Renal cortical epithelial cell (primary cell): ENCODE measurements around the gene JAZF1. TPM values are rescaled to one million over a fixed set of nuclear protein-coding genes. Genes with fewer than 3 reads are reported as not detected.

ENCODE experiments used
- DNase-seq: peaks from one replicate; pipeline ENCODE4 v3.0.0-alpha.2; 2011; ENCODE audit warnings: low read depth
- total RNA-seq: library from RNA; depleted of rRNA; stranded (reverse); fragments of >200 nt; gene quantifications from 2 replicates; pipeline ENCODE4 v1.2.3, GENCODE V29; 2014

Gene JAZF1
- total RNA-seq, 1 donor from 2014 or later: 9.6 TPM

DNA sequence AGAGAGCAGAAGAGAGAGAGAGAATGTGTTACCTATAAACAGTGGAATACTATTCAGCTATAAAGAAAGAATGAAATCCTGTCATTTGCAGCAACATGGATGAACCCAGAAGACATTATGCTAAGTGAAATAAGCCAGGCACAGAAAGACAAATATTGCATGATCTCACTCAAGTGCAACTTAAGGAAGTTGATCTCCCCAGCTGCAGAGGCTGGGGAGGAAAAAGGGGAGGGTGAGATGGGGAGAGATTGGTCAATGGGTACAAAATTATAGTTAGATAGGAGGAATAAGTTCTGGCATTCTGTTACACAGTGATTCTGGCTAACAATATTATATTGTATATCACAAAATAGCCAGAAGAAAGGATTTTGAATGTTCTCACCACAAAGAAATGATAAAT, 11.2 kb upstream of the JAZF1 start:
- DNase-seq: no peak

DNA sequence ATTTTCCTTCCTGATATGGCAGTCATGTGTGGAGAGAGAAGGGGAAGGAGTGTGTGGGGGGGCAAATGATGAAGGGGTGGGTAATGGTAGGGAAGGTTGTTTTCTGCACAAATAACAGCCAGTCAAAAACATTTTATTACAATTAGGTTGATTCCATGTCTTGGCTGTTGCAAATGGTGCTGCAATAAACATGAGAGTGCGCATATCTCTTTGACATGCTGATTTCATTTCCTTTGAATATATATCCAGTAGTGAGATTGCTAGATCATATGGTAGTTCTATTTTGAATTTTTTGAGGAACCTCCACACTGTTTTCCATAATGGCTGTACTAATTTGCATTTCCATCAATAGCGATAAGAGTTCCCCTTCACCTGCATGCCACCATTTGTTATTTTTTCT, 10.6 kb upstream of the JAZF1 start:
- DNase-seq: no peak

GRCh38 chr7:28190077-28190710, 9.6 kb upstream of the JAZF1 start:
- DNase-seq: no peak

DNA sequence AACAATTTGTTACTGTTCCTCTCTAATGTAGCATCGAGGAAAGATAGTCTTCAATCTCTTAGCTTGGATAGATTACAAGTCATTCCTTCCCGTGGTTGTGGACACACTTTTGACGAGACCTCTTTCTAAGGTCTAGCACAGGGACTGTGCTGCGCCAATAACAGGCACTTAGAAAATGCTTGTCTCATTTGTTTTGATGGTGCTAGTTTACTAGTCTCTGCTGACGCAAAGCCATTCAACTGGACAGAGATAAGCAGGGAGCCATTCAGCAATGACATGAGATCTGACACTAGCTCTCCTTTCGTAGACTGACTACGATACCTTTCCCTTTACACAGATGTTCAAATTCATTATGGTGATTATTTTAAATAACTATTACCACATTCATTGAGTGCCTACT, 6.4 kb upstream of the JAZF1 start:
- DNase-seq: no peak

GRCh38 chr7:28183627-28184026, 3.0 kb upstream of the JAZF1 start:
- no peak for DNase-seq

- DNase-seq: no peak
Measured at GRCh38 chr7:28182071-28182471, 1.5 kb upstream of the JAZF1 start.

- DNase-seq: no peak
Measured at GRCh38 chr7:28181416-28181815, 821 bp upstream of the JAZF1 start.

DNA sequence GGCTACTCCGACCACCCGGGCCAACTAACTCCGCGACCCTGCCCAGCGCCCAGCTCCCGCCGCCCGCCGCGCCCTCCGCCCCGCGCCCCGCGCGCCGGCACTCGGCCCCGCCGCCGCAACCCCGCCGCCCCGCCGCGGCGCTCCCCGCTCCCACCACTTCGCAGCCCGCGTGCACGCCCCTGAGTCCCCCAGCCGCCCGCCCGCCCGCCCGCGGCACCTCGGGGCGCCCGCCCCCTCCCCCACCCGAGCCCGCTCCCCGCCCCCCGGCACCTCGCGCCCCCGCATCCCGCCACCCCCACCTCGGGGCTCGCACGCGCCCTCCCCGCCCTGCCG, 598 bp downstream of the JAZF1 start:
- no peak for DNase-seq

- no peak for DNase-seq
Measured at GRCh38 chr7:28179120-28180030, 1.2 kb downstream of the JAZF1 start.

GRCh38 chr7:28178599-28178998, 2.0 kb downstream of the JAZF1 start:
- DNase-seq: no peak

DNA sequence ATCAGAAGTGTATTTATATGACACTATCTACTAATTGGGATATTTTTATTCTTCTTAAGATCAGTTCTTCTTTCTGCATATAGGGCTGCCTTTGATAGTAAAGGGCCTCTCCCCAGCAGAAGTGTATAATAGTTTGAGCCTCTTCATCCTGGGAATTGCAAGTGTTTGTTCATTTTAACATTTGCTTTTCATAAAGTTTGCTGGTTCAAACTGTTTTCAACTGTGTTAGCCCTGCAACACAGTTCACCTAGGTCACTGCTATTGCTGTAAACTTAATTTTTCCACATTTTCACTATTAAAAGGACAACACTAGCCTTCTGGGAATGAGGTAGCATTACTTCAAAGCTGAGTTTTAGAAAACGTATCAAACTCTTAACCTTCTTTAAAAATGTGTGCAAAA, 2.8 kb downstream of the JAZF1 start:
- no peak for DNase-seq

- DNase-seq: no peak
Measured at GRCh38 chr7:28176645-28177044, 4.0 kb downstream of the JAZF1 start.

GRCh38 chr7:28176174-28176573, 4.4 kb downstream of the JAZF1 start:
- DNase-seq: peak; percentile 16

- DNase-seq: no peak
Measured at GRCh38 chr7:28174901-28175661, 5.5 kb downstream of the JAZF1 start.

DNA sequence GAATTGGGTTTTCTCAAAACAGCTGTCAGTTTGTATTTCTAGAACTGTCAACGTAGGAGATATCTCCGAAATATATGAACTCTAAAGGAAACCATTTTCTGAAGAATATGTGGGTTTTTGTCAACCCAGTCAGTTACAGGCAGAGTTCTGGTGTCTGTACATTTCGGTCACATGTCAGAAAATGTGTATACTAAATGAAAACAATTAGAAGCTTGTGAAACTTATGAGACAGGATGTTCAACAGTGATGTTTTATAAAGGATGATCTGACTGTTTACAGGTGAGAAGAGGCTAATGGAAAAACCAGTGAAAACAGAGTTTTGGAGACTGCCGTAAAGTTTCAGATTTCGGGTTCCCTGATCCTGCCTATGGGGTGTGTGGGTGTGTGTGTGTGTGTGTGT, 6.2 kb downstream of the JAZF1 start:
- DNase-seq: no peak

- DNase-seq: no peak
Measured at GRCh38 chr7:28173531-28173930, 7.1 kb downstream of the JAZF1 start.

GRCh38 chr7:28172958-28173357, 7.6 kb downstream of the JAZF1 start:
- DNase-seq: no peak

- no peak for DNase-seq
Measured at GRCh38 chr7:28170701-28171100, 9.9 kb downstream of the JAZF1 start.

GRCh38 chr7:28169230-28169629, 11.4 kb downstream of the JAZF1 start:
- DNase-seq: no peak

GRCh38 chr7:28168393-28169158, 12.0 kb downstream of the JAZF1 start:
- peak; percentile 55 for DNase-seq

GRCh38 chr7:28166982-28167715, 13.4 kb downstream of the JAZF1 start:
- peak; percentile 62 for DNase-seq
